ENCODE data around the gene VAMP5.

GRCh38 chr2:85619617-85620016 is 35.4 kb downstream of the VAMP5 start:
- TF ChIP-seq CTCF (IDR thresholded peaks at IDR 0.05; ENCODE audit: insufficient read depth, low read depth, low read length) (no peak), EZH2 (IDR thresholded peaks at IDR 0.05; ENCODE audit: insufficient read depth, low read length) (no peak)

All from astrocyte (in vitro differentiated cells and primary cell).